Hematopoietic multipotent progenitor cell treated with erythropoietin and hydrocortisone succinate and interleukin-3 and kit ligand, for 8 days (in vitro differentiated cells): ENCODE data around the gene MTARC2.
A peak's percentile ranks its signal among the peaks of the same experiment; 100 is the strongest.

ENCODE experiments used
- DNase-seq: peaks from one replicate; pipeline ENCODE4 v3.0.0-alpha.2; 2015

MTARC2 gene

GRCh38 chr1:220772846-220773245 is 24.7 kb downstream of the MTARC2 start:
- DNase-seq, result no peak

GRCh38 chr1:220775240-220775853 is 27.2 kb downstream of the MTARC2 start:
- DNase-seq, result peak; percentile 46

- DNase-seq, result no peak
These were observed 28.1 kb downstream of the MTARC2 start for GRCh38 chr1:220776254-220776653.

- DNase-seq, result peak; percentile 66
These were observed 28.7 kb downstream of the MTARC2 start for GRCh38 chr1:220776720-220777326.

- no peak for DNase-seq
These were observed 35.3 kb downstream of the MTARC2 start for GRCh38 chr1:220783453-220783852.

GRCh38 chr1:220784751-220785150 is 36.6 kb downstream of the MTARC2 start:
- DNase-seq, result no peak

- DNase-seq, result no peak
These were observed 37.3 kb downstream of the MTARC2 start for GRCh38 chr1:220785166-220786056.

- DNase-seq, result no peak
These were observed 37.9 kb downstream of the MTARC2 start for GRCh38 chr1:220786057-220786336.

GRCh38 chr1:220786337-220787068 is 38.4 kb downstream of the MTARC2 start, which contains the start of gene MTARC1:
TSS of gene MTARC1 (plus strand) at chr1:220786913. CDS start at chr1:220786945, 32 bp downstream.
- DNase-seq, result peak; percentile 49

- no peak for DNase-seq
These were observed 39.0 kb downstream of the MTARC2 start for GRCh38 chr1:220787069-220787619.

GRCh38 chr1:220788900-220789299 is 40.8 kb downstream of the MTARC2 start:
- no peak for DNase-seq

GRCh38 chr1:220789532-220790147 is 41.5 kb downstream of the MTARC2 start:
- DNase-seq, result no peak

- DNase-seq, result no peak
These were observed 43.2 kb downstream of the MTARC2 start for GRCh38 chr1:220791285-220791684.

GRCh38 chr1:220791956-220792355 is 43.8 kb downstream of the MTARC2 start:
- DNase-seq, result no peak

GRCh38 chr1:220796530-220796929 is 48.4 kb downstream of the MTARC2 start:
- no peak for DNase-seq

- DNase-seq, result no peak
These were observed 48.9 kb downstream of the MTARC2 start for GRCh38 chr1:220797044-220797443.

- peak; percentile 15 for DNase-seq
These were observed 49.4 kb downstream of the MTARC2 start for GRCh38 chr1:220797553-220797952.

- DNase-seq, result no peak
These were observed 50.2 kb downstream of the MTARC2 start for GRCh38 chr1:220798338-220798737.

GRCh38 chr1:220800262-220800661 is 52.1 kb downstream of the MTARC2 start:
- no peak for DNase-seq

- DNase-seq, result peak; percentile 55
These were observed 55.5 kb downstream of the MTARC2 start for GRCh38 chr1:220803401-220804201.

GRCh38 chr1:220804202-220804586 is 56.1 kb downstream of the MTARC2 start:
- DNase-seq, result no peak

- DNase-seq, result no peak
These were observed 58.3 kb downstream of the MTARC2 start for GRCh38 chr1:220806408-220806807.
